SK-N-SH (cell line): Measurements from ENCODE around the gene FAM222B.

ENCODE experiments used
- CTCF ChIP-seq: fragments of 200-600 bp; sonication (generic); IDR thresholded peaks from 2 replicates; pipeline ENCODE4 v1.6.1; 2017; ENCODE audit warnings: antibody characterized with exemption, mild to moderate bottlenecking, moderate library complexity
- POLR2AphosphoS5 ChIP-seq: IDR thresholded peaks from 2 replicates; pipeline ENCODE4 v1.6.1; 2012; ENCODE audit warnings: low read depth, low read length
- RCOR1 ChIP-seq: fragments of 150-350 bp; IDR thresholded peaks from 2 replicates; pipeline ENCODE4 v1.6.1; 2017; ENCODE audit warnings: antibody characterized with exemption, low read length
- TAF1 ChIP-seq: IDR thresholded peaks from 2 replicates; pipeline ENCODE4 v1.6.1; 2012; ENCODE audit warnings: low read depth, mild to moderate bottlenecking, low read length, moderate library complexity, borderline replicate concordance
- TEAD4 ChIP-seq: IDR thresholded peaks from 2 replicates; pipeline ENCODE4 v1.4.0; 2012; ENCODE audit warnings: mild to moderate bottlenecking, borderline replicate concordance; ENCODE audit not compliant: insufficient read depth
- YY1 ChIP-seq: IDR thresholded peaks from 2 replicates; pipeline ENCODE4 v1.4.0; 2012; ENCODE audit warnings: low read depth, mild to moderate bottlenecking
- TF ChIP-seq, protein P1 (sequence below): fragments of 150-350 bp; IDR thresholded peaks from 2 replicates; pipeline ENCODE4 v1.6.1; 2017; ENCODE audit warnings: antibody characterized with exemption, low read length, low read depth, borderline replicate concordance
- TF ChIP-seq, protein P2 (sequence below): IDR thresholded peaks from 2 replicates; pipeline ENCODE4 v1.4.0; 2012; ENCODE audit warnings: low read depth, borderline replicate concordance

DNA sequence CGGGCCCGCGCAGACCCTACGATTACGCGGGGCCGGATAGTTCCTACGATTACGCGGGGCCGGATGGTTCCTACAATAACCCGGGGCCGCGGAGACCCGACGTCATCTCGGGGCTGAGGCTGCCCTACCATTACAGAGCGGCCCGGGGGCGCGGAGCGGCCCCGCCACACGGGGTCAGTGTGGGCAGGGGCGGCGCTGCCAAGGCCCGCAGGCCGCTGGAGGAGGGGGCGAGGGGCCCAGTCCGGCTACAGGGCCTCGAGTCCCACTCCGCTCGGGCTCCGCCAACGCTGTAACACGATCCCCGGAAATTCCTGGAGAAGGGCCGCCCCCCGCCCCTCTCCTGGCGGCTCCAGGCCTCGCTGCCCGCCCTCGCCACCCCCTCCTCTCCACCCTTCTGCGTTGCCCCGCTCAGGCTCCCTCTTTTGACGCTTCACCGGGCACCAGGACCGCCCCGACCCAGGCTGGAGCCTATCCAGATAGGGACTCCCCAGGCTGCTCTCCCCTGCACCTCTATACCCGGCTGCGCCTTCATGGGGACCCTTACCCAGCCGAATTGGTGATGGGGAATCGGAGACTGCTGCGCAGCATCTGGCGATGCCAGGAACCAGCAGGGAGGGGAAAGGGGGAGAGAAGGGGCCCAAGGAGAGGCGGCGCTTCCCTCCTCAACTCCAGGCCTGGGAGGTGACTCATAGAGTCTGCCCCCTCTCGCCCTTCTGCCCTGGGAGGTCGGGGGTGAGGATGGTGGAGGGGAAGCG lies 124.8 kb downstream of the FAM222B start, which contains the start of gene RAB34:
- TF ChIP-seq CTCF = no peak
- no peak for TF ChIP-seq RCOR1
- no peak for TF ChIP-seq POLR2AphosphoS5
- no peak for TF ChIP-seq YY1
- TF ChIP-seq TEAD4 = no peak
- TF ChIP-seq, protein P1, sequence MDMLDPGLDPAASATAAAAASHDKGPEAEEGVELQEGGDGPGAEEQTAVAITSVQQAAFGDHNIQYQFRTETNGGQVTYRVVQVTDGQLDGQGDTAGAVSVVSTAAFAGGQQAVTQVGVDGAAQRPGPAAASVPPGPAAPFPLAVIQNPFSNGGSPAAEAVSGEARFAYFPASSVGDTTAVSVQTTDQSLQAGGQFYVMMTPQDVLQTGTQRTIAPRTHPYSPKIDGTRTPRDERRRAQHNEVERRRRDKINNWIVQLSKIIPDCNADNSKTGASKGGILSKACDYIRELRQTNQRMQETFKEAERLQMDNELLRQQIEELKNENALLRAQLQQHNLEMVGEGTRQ = no peak
- TF ChIP-seq, protein P2, sequence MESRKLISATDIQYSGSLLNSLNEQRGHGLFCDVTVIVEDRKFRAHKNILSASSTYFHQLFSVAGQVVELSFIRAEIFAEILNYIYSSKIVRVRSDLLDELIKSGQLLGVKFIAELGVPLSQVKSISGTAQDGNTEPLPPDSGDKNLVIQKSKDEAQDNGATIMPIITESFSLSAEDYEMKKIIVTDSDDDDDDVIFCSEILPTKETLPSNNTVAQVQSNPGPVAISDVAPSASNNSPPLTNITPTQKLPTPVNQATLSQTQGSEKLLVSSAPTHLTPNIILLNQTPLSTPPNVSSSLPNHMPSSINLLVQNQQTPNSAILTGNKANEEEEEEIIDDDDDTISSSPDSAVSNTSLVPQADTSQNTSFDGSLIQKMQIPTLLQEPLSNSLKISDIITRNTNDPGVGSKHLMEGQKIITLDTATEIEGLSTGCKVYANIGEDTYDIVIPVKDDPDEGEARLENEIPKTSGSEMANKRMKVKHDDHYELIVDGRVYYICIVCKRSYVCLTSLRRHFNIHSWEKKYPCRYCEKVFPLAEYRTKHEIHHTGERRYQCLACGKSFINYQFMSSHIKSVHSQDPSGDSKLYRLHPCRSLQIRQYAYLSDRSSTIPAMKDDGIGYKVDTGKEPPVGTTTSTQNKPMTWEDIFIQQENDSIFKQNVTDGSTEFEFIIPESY = no peak
- TF ChIP-seq TAF1 = no peak
